Retinal pigment epithelial cell (primary cell): ENCODE measurements around the gene AFF3.

ENCODE experiments used
- DNase-seq: peaks from one replicate; pipeline ENCODE4 v3.0.0-alpha.2; 2010; ENCODE audit warnings: low read depth
- H3K4me3 ChIP-seq: 2 replicates; pipeline ENCODE4 v1.5.1; 2011; ENCODE audit warnings: mild to moderate bottlenecking, low read length, control low read depth, moderate library complexity
- TF ChIP-seq, protein P1 (sequence below): conservative IDR thresholded peaks from 2 replicates; pipeline ENCODE4 v1.5.1; 2011; ENCODE audit warnings: low read depth, low read length, control low read depth, inconsistent platforms

Gene AFF3

DNA sequence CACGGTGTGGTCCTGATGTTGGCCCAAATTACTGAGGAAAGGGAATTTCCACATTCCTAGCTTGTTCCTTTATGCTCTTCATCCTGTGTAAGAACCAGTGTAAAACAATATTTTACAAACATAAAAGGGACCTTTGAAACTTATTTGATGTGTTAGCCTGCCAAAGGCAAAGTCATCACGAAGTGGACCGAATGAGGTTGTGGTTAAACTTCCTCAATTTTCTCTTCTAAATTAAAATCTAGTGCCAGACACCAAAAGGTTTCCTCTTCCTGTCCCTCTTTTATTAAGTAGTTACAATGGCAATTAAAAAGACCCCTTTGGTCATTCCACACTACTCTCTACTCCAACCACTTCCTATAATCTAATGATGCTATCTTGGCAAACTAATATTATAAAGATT is 279.8 kb downstream of the AFF3 start:
- no peak overlapping the region for H3K4me3 ChIP-seq
- DNase-seq, result no peak
- TF ChIP-seq, protein P1, sequence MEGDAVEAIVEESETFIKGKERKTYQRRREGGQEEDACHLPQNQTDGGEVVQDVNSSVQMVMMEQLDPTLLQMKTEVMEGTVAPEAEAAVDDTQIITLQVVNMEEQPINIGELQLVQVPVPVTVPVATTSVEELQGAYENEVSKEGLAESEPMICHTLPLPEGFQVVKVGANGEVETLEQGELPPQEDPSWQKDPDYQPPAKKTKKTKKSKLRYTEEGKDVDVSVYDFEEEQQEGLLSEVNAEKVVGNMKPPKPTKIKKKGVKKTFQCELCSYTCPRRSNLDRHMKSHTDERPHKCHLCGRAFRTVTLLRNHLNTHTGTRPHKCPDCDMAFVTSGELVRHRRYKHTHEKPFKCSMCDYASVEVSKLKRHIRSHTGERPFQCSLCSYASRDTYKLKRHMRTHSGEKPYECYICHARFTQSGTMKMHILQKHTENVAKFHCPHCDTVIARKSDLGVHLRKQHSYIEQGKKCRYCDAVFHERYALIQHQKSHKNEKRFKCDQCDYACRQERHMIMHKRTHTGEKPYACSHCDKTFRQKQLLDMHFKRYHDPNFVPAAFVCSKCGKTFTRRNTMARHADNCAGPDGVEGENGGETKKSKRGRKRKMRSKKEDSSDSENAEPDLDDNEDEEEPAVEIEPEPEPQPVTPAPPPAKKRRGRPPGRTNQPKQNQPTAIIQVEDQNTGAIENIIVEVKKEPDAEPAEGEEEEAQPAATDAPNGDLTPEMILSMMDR, result no peak

DNA sequence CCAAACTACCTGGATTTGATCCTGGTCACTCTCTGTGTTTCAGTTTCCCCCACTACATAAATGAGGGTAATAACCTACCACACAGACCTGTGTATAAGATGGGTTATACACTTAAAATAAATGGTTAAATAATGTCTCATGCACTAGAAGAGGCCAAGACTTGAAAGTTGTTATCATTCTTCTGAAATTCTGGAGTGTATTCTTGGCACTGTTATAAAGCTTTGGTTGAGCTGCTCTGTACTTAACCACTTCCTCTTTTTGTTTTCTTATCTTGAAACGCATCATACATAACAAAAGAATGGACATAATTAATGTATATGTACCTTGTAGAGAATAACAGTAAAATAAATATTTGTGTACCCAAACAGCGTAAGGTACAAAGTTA is 281.0 kb downstream of the AFF3 start:
- TF ChIP-seq, protein P1, result no peak
- no peak overlapping the region for H3K4me3 ChIP-seq
- no peak for DNase-seq

DNA sequence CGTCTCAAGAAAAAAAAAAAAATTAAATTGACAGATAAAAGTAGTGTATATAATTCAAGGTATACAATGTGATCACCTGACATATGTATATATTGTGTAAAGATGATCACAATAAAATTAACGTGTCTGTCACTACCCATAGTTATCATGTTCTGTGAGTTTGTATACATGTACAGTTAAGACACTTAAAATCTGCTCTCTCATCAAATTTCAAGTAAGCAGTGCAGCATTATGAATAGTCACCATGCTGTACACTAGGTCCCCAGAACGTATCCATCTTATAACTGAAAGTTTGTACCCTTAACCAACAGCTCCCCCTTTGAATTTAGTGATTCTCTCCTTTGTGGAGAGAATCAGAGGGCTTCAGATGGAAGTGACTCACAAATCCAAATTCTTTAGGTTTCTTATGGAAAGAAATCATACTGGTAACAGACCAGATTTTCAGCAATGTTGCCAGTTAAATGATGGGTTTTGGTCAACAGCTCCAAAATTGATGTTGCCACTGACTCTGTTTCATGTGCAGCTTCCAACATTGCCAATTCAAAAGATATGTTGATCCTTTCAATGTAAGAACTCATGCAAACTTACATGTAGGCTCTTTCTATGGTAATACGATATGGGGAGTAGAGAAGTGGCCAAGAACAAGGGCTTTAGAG is 281.5 kb downstream of the AFF3 start:
- DNase-seq, result no peak
- H3K4me3 ChIP-seq, result no peak overlapping the region
- TF ChIP-seq, protein P1, result no peak

DNA sequence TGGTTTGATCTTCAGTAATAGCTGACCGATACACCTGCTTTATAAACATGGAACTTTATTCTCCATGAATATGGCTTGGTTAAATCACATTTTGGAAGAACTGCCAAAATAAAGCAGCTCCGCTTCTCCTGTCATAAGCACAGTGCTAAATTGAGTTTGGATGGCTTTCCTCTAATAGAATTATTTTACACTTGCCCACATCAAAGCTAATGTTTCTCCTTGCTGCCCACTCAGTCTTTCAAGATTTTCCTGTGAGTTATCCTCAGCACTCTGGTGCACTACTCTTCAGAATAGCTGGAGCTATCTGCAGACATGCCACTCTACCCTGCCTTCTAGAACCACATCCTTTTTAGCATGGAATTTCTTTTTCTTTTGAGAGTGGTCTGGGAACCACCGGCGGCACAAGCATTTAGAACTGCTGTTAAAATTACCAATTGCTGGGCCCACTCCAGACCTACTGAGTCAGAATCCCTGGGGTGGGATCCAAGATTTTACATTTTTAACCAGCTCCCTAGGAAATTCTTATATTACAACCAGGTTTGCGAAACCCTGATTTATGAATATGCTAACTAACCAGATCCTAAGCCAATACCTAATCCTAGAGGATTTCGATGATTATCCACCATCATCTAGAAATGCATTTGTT is 283.3 kb downstream of the AFF3 start:
- no peak overlapping the region for H3K4me3 ChIP-seq
- DNase-seq, result no peak
- TF ChIP-seq, protein P1, result no peak

DNA sequence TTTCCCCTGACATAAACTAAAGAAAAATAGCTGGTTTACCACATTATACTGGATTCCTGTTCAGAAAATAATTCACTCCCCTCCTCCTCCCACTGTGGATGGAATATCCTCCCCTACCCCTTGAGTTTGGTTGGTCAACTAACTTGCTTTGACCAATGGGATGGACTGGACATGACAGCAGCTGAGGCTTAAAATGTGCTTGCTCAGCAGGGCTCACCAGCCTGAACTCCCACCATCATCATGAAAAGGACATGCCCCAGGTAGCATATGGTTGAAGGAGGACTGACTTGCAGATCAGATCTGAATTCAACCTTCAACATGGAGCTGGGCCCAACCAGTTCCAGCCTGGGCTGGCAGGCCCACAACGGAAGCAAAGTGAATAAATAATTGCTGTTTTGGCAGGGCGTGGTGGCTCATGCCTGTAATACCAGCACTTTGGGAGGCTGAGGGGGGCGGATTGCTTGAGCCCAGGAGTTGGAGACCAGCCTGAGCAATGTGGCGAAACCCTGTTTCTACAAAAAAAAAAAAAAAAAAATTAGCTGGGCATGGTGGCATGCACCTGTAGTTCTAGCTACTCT is 284.4 kb downstream of the AFF3 start:
- TF ChIP-seq, protein P1, result no peak
- no peak overlapping the region for H3K4me3 ChIP-seq
- no peak for DNase-seq

DNA sequence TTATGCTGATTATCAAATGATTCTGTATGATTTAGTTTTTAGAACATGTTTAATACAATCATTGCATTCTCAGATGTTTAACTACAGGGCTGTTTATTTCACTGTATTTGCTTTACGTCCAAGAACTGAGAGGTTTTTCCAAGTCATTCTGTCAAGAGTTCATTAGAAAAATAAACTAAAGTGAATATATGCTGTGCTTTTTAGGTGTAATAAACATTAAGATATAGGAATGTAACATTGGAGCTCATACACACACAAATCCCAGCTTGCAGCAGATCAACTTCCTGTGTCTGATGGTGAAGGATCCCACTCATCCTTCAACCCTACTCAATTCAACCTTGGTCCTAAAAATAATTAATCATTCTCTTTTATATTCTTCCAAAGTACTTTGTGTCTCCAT is 285.0 kb downstream of the AFF3 start:
- no peak for DNase-seq
- TF ChIP-seq, protein P1, result no peak
- H3K4me3 ChIP-seq, result no peak overlapping the region

DNA sequence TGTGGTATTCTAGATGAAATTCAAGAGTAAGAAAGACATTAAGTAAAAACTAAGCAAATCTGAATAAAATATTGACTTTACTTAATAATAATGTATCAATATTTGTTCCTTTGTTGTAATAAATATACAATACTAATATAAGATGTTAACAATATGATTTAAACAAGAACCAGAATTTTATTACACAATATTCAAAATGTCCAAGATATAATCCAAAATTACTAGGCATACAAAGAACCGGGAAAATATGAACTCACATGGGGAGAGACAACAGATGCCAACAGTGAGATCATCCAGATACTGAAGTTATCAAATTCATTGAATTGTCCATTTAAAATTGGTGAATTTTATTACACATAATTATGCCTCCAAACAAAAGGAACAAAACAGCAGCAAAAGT is 286.3 kb downstream of the AFF3 start:
- DNase-seq, result no peak
- H3K4me3 ChIP-seq, result no peak overlapping the region
- TF ChIP-seq, protein P1, result no peak
